Activated CD4-positive, alpha-beta T cell treated with anti-CD3 and anti-CD28 coated beads, Interleukin-2, amount 10 ng/mL, durations not matched to agents 24 days and 14 days (primary cell): ENCODE data around the gene LAMB3. TPM values are rescaled to one million over a fixed set of nuclear protein-coding genes. Genes with fewer than 3 reads are reported as not detected.

ENCODE experiments used
- DNase-seq: peaks from one replicate; pipeline ENCODE4 v3.0.0; 2022
- H3K27ac Mint-ChIP-seq: one replicate; pipeline ENCODE4 v1.8.0; 2022; ENCODE audit warnings: mild to moderate bottlenecking, mixed read lengths
- H3K27me3 Mint-ChIP-seq: one replicate; pipeline ENCODE4 v1.8.0; 2022; ENCODE audit warnings: mixed read lengths
- H3K36me3 Mint-ChIP-seq: one replicate; pipeline ENCODE4 v1.8.0; 2022; ENCODE audit warnings: low read depth, mild to moderate bottlenecking, mixed read lengths
- H3K4me1 Mint-ChIP-seq: one replicate; pipeline ENCODE4 v1.8.0; 2021; ENCODE audit warnings: mixed read lengths
- H3K4me3 Mint-ChIP-seq: one replicate; pipeline ENCODE4 v1.8.0; 2022; ENCODE audit warnings: mild to moderate bottlenecking, moderate library complexity, mixed read lengths
- H3K9me3 Mint-ChIP-seq: one replicate; pipeline ENCODE4 v1.8.0; 2021; ENCODE audit warnings: mixed read lengths
- intact Hi-C: fragments of 100-400 bp; cut with micrococcal nuclease; formaldehyde crosslinking; loops from one replicate; pipeline ENCODE4 v1.15.1; 2023
- total RNA-seq: library from RNA; stranded (reverse); gene quantifications from 2 replicates; pipeline ENCODE4 v1.2.3, GENCODE V29; 2022

The LAMB3 gene
- total RNA-seq, 1 donor from 2014 or later: 21.0 TPM

DNA sequence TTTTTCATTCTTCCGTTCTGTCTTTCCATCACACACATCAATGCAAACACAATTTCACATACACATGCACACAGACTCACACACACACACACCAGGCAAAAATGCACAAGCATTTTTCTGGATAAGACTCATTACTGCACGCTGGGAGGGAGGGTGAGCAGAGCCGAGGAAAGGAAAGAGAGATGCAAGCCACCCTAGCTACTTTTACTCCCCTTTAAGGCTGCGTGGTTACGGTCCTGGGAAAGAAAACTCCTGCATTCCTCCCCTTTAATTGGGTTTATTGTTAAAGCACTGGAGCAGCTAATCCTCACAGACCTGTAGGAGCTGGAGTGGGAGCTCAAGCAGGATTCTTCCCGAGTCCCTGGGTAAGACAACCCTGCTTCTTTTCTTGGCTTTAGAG lies 68.8 kb downstream of the LAMB3 start, which contains the start of gene CAMK1G:
Gene CAMK1G (plus strand): TSS at position 307 of the 400 bp plus-strand sequence. CDS start 11,270 bp downstream, outside the sequence.
- no peak for DNase-seq
- H3K36me3 Mint-ChIP-seq: no peaks in the 10 kb centered on the region
- no peaks in the 10 kb centered on the region for H3K9me3 Mint-ChIP-seq
- peaks cover 16% of the 10 kb centered on the region for H3K27me3 Mint-ChIP-seq
- H3K27ac Mint-ChIP-seq: no peak within 1 kb of the TSS
- intact Hi-C loops: loop anchor here (2.0 kb wide), 1 partner anchor 21 kb away; no protein-coding TSS in a partner anchor
- no peak within 1 kb of the TSS for H3K4me3 Mint-ChIP-seq
- peaks cover 1% of the 10 kb centered on the region for H3K4me1 Mint-ChIP-seq

DNA sequence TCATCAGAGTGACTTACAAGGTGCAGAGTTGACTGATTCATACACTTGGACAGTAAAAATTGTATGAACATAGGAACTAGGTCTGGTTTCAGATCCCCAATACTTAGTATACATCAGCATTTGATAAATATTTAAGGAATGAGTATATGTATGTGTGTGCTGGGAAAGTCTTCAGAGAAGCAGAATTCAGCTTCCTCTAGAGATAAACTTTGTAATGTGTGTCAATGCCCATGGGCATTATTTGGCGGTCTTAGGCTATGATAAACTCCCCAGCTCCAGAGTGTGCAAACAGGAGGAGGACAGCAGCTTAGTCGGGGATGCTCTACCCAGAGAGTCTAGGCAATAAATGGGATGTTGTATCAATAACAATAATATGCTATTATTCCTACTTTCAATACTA lies 71.6 kb downstream of the LAMB3 start:
- H3K4me3 Mint-ChIP-seq: no peak overlapping the region
- no peak for DNase-seq
- no peaks in the 10 kb centered on the region for H3K36me3 Mint-ChIP-seq
- H3K27ac Mint-ChIP-seq: no peak overlapping the region
- H3K4me1 Mint-ChIP-seq: peaks cover 5% of the 10 kb centered on the region
- peaks cover 10% of the 10 kb centered on the region for H3K27me3 Mint-ChIP-seq
- intact Hi-C loops: no loop called here
- no peaks in the 10 kb centered on the region for H3K9me3 Mint-ChIP-seq

DNA sequence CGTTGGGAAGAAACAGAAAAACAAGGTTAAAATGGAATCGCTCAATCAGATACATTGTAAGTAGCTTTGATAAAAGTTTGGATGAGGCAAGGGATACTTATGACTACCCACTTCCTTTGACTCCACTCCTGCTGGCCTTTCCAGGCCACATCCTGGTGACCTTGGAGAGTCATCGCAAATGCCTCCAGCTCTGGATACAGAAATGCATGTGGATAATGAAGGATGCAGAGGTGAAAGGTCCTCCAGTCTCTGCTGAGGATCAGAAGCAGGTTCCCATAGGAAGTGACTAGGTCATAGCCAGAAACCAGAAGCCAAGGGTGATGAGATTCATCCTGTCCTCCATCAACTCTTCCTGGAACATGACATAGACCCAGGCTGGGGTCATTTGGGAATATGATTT lies 74.9 kb downstream of the LAMB3 start:
- H3K9me3 Mint-ChIP-seq: no peaks in the 10 kb centered on the region
- no peaks in the 10 kb centered on the region for H3K36me3 Mint-ChIP-seq
- H3K4me1 Mint-ChIP-seq: peaks cover 5% of the 10 kb centered on the region
- no peak overlapping the region for H3K27ac Mint-ChIP-seq
- H3K27me3 Mint-ChIP-seq: peaks cover 29% of the 10 kb centered on the region
- no peak overlapping the region for H3K4me3 Mint-ChIP-seq
- no peak for DNase-seq
- intact Hi-C loops: loop anchor here (2.0 to 10.0 kb wide), 4 partner anchors 49 to 417 kb away; no protein-coding TSS in a partner anchor

DNA sequence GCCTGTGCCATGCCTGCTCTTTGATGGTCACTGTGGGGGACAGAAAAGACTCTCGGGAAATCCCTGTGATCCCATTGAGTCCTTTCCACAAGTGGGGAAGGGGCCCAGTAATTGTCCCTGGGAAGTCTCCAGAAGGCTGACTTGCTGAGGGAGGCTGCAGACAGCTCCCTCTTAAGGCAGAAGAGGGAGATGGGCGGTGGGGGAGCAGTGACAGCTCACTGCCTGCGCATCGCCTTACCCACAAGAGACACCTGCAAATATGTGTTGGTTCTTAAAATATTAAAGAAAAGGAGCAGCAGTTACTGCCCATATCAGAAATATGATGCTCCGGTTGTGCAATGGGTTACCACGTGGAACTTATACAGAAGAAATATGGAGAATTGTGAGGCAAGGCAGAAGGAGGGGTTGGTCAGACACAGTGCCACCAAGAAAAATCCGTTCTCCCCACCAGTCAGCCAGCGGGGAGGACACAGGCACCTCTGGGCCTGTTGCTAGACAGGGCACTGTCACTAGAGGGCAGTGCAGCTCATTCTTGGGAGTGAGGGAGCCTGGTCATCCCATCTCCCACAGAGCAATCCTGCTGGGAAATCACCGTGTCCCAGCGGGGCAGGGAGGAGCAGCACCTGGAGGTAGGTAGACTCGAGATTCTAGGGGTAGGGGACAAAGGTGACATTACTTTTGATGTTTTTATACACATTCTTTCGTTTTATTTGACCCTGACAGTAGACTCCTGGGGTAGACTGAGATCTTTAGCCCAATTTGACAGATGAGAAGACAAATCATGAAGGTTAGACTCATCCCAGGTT lies 75.6 kb downstream of the LAMB3 start:
- DNase-seq: peak; percentile 92
- H3K4me1 Mint-ChIP-seq: peaks cover 5% of the 10 kb centered on the region
- no peaks in the 10 kb centered on the region for H3K9me3 Mint-ChIP-seq
- intact Hi-C loops: loop anchor here (1.0 to 10.0 kb wide), 5 partner anchors 50 to 418 kb away; no protein-coding TSS in a partner anchor
- H3K36me3 Mint-ChIP-seq: no peaks in the 10 kb centered on the region
- H3K27me3 Mint-ChIP-seq: peaks cover 35% of the 10 kb centered on the region
- no peak overlapping the region for H3K4me3 Mint-ChIP-seq
- no peak overlapping the region for H3K27ac Mint-ChIP-seq

DNA sequence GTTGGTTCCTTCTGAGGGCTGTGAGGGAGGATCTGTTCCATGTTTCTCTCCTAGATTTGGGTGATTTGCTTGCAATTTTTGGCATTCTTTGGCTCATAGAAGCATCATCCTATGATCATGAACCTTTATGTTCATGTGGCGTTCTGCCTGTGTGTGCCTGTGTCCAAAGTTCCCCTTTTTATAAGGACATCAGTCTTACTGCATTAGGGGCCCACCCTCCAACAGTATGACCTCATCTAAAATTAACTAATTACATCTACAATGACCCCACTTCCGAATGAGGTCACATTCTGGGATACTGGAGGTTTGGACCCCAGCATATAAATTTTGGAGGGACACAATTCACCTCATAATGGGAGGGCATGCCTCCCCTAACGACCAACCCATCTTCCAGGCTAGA lies 81.5 kb downstream of the LAMB3 start:
- no peak overlapping the region for H3K27ac Mint-ChIP-seq
- H3K36me3 Mint-ChIP-seq: no peaks in the 10 kb centered on the region
- no peaks in the 10 kb centered on the region for H3K9me3 Mint-ChIP-seq
- no peak for DNase-seq
- H3K4me3 Mint-ChIP-seq: no peak overlapping the region
- intact Hi-C loops: loop anchor here (10.0 kb wide), 1 partner anchor 424 kb away; no protein-coding TSS in a partner anchor
- H3K27me3 Mint-ChIP-seq: peaks cover 47% of the 10 kb centered on the region
- H3K4me1 Mint-ChIP-seq: peaks cover 23% of the 10 kb centered on the region

DNA sequence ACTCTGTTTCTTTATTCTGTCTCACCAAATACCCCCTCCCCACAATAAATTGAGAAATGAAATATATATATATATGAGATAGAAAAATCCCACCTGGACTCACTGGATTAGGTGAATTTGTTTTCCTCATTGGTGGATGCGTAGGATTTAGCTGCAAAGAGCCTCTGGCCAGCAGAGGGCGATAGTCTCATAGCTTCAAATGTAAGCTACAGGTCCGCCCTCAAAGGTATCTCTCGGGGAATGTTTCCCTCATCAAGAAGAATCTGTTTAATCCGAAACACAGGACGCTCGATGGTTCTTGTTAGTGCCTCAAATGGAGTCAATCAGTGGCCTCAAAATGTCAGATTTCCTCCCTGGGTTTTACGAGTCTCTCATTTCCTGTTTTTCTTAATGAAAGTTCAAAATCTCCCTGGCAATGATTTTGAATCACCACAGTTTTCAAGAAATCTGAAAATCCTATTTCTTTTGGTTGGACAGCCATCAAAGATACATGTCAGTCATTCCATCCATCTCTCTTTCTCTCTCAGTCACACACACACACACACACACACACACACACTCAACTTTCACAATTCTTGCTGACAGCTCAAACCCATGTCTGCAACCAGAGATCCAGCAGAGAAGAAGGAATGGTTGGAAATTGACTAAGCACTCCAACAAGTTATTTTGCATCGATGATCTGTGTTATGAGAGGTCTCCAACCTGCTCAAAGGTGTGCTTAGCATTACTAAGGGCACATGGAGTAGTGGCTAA lies 82.6 kb downstream of the LAMB3 start:
- Mint-ChIP-seq H3K4me3 (peak overlapping the region; percentile 32), H3K4me1 (peaks cover 23% of the 10 kb centered on the region), H3K36me3 (no peaks in the 10 kb centered on the region), H3K9me3 (no peaks in the 10 kb centered on the region), H3K27ac (peak overlapping the region; percentile 23), H3K27me3 (peaks cover 43% of the 10 kb centered on the region)
- peak; percentile 92 for DNase-seq
- intact Hi-C loops: loop anchor here (1.0 to 10.0 kb wide), 6 partner anchors 57 to 425 kb away; partner anchors contain the start of gene UTP25

DNA sequence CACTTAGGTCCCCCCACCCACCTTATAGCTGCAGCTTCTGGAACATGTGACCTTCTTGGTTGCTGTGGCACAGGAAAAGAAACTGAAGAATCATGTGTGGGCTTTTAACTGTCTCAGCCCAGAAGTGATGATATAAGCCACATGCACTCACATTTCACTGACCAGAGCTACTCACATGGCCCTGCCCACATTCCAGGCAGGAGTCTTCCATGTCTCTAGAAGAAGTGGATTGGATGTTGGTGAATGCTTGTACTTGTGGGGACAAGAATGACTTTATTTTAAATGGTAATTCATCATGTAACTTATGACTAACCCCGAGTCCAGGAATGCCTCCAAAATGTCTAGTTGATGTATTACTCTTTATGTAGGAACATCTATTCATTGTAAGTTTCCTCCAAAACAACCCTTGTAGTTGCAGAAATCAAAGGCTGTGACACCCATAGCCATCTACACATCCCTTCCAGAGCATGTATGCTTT lies 84.5 kb downstream of the LAMB3 start:
- no peak overlapping the region for H3K27ac Mint-ChIP-seq
- peaks cover 23% of the 10 kb centered on the region for H3K4me1 Mint-ChIP-seq
- no peaks in the 10 kb centered on the region for H3K9me3 Mint-ChIP-seq
- no peak for DNase-seq
- H3K36me3 Mint-ChIP-seq: no peaks in the 10 kb centered on the region
- H3K4me3 Mint-ChIP-seq: no peak overlapping the region
- intact Hi-C loops: loop anchor here (2.0 to 10.0 kb wide), 3 partner anchors 59 to 260 kb away; partner anchors contain the start of gene UTP25
- peaks cover 43% of the 10 kb centered on the region for H3K27me3 Mint-ChIP-seq

DNA sequence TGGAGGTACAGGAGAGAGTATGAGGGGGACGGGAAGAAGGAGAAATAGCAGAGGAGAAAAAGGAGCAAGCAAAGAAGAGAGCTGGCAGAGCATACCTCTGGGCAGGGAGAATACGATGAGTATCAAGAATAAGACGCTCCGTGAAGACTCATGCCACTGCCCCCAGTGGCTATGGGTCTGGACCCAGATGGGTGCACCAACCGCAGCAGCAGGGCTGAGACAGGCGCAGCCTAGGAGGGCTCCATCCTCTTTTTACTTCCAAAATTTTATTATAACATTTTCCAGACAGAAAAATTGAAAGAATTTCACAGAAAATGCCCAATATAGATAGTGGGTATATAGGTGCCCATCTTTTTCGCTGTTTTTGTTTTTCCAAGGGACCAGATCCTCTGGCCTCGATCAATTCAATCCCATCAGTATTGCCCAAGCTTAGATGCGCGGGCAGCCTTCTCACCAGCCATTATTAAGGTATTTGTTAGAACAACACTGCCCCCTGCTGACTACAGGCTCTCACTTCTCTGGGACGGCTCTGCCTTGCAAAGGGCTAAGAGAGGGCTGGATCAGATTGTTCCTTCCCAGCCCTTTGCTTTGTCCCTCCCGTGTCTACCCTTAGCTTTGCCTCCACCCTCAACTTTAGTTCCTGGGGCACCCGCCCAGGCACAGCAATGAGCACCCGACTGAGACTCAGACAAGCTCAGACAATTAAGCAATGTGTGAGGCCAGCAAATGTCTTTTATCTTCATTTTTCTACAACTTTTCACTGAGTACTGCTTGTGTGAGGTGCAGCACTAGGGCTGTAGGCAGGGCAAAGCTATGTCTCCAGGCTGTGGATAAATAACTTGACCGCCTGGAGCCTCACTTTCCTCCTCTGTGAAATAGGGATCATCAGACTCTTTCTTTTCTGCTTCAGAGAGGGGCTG lies 86.2 kb downstream of the LAMB3 start:
- Mint-ChIP-seq H3K27me3 (peaks cover 39% of the 10 kb centered on the region), H3K4me3 (no peak overlapping the region), H3K4me1 (peaks cover 23% of the 10 kb centered on the region), H3K9me3 (no peaks in the 10 kb centered on the region), H3K27ac (no peak overlapping the region), H3K36me3 (no peaks in the 10 kb centered on the region)
- intact Hi-C loops: loop anchor here (1.0 to 10.0 kb wide), 4 partner anchors 211 to 363 kb away; partner anchors contain the start of gene UTP25
- peak; percentile 93 for DNase-seq

Other genes starting within 250 kb of the LAMB3 start
- 0.54 TPM in 1 of 2 replicates, not detected in the other for gene CAMK1G, start 68.7 kb downstream of the LAMB3 start, total RNA-seq
- gene G0S2, start 23.0 kb upstream of the LAMB3 start, total RNA-seq: 449 and 477 TPM in 2 replicates
- 15.1 TPM in 2 replicates for gene HSD11B1, start 52.4 kb upstream of the LAMB3 start, total RNA-seq
- gene TRAF3IP3, start 103.6 kb upstream of the LAMB3 start, total RNA-seq: 392 and 394 TPM in 2 replicates
- 2.4 and 3.2 TPM in 2 replicates for gene C1orf74, start 132.1 kb upstream of the LAMB3 start, total RNA-seq
- 0.07 TPM in 1 of 2 replicates, not detected in the other for gene IRF6, start 153.7 kb upstream of the LAMB3 start, total RNA-seq
- 17.2 and 17.6 TPM in 2 replicates for gene UTP25, start 175.5 kb upstream of the LAMB3 start, total RNA-seq